T-helper 2 cell (primary cell): Measurements from ENCODE around the gene NOCT.
"Not testable (repeated sequence)": the region's sequence is repeated elsewhere in the genome, so short reads cannot be mapped to it uniquely, and the experiment has no call there.

ENCODE experiments used
- DNase-seq, 5 experiments: peaks; one replicate each; pipeline versions ENCODE4 v3.0.0 to v3.0.0-alpha.2; 2012 to 2022
- total RNA-seq, 2 donors: gene quantifications; one replicate each; lab custom pipeline; 2026; lab: John Stamatoyannopoulos, UW

Gene NOCT
- 19.1 to 58.9 reads per million in 2 donors for total RNA-seq

GRCh38 chr4:139015269-139015947, at the start of gene NOCT:
Gene NOCT (plus strand): TSS chr4:139015781. CDS start chr4:139015982, 201 bp downstream.
- peak; percentile 88 to 95 (median 91) for DNase-seq

GRCh38 chr4:138967313-138967712, 48.3 kb upstream of the NOCT start:
- DNase-seq, result no peak

- DNase-seq, result no peak
Observed at GRCh38 chr4:138972956-138973801, 42.4 kb upstream of the NOCT start.

GRCh38 chr4:138975225-138975624, 40.4 kb upstream of the NOCT start:
- DNase-seq, result no peak

- no peak for DNase-seq
Observed at GRCh38 chr4:138976526-138976925, 39.1 kb upstream of the NOCT start.

GRCh38 chr4:138977524-138977923, 38.1 kb upstream of the NOCT start:
- no peak for DNase-seq

- DNase-seq, result no peak
Observed at GRCh38 chr4:138978028-138978585, 37.5 kb upstream of the NOCT start.

GRCh38 chr4:138978600-138978999, 37.0 kb upstream of the NOCT start:
- no peak for DNase-seq

- DNase-seq, result no peak
Observed at GRCh38 chr4:138979742-138980141, 35.8 kb upstream of the NOCT start.

- no peak for DNase-seq
Observed at GRCh38 chr4:138981930-138982390, 33.6 kb upstream of the NOCT start.

GRCh38 chr4:138982754-138983153, 32.8 kb upstream of the NOCT start:
- DNase-seq, result no peak

GRCh38 chr4:138983690-138984089, 31.9 kb upstream of the NOCT start:
- no peak for DNase-seq

GRCh38 chr4:138984647-138985046, 30.9 kb upstream of the NOCT start:
- DNase-seq, result no peak

GRCh38 chr4:138992676-138993075, 22.9 kb upstream of the NOCT start:
- no peak for DNase-seq

GRCh38 chr4:138996090-138996489, 19.5 kb upstream of the NOCT start:
- no peak for DNase-seq

- DNase-seq, result no peak
Observed at GRCh38 chr4:138999666-139000065, 15.9 kb upstream of the NOCT start.

GRCh38 chr4:139000134-139000533, 15.4 kb upstream of the NOCT start:
- not testable (repeated sequence) for DNase-seq

GRCh38 chr4:139001430-139001829, 14.2 kb upstream of the NOCT start:
- DNase-seq, result not testable (repeated sequence)

- not testable (repeated sequence) for DNase-seq
Observed at GRCh38 chr4:139003668-139004067, 11.9 kb upstream of the NOCT start.

GRCh38 chr4:139005774-139006173, 9.8 kb upstream of the NOCT start:
- DNase-seq, result no peak

GRCh38 chr4:139007640-139008039, 7.9 kb upstream of the NOCT start:
- no peak for DNase-seq

- DNase-seq, result not testable (repeated sequence)
Observed at GRCh38 chr4:139008278-139008677, 7.3 kb upstream of the NOCT start.

- no peak for DNase-seq
Observed at GRCh38 chr4:139009702-139010101, 5.9 kb upstream of the NOCT start.
